Testis (tissue), 2 donors: ENCODE measurements around the gene NPEPL1.

Source experiments
- POLR2A ChIP-seq: fragments of 450-650 bp; IDR thresholded peaks from one replicate; pipeline ENCODE4 v1.6.1; 2017; ENCODE audit warnings: antibody characterized with exemption, mild to moderate bottlenecking, moderate library complexity
- TF ChIP-seq, protein P1 (sequence below), 3 experiments: fragments of 450-650 bp in 2 of 3; fragments of 200-600 bp in 1 of 3; sonication (generic) in 1 of 3; IDR thresholded peaks; one replicate each; pipeline ENCODE4 v1.5.1; 2016 to 2019; ENCODE audit warnings: antibody characterized with exemption in 3 of 3, mild to moderate bottlenecking in 2 of 3, moderate library complexity in 1 of 3

DNA sequence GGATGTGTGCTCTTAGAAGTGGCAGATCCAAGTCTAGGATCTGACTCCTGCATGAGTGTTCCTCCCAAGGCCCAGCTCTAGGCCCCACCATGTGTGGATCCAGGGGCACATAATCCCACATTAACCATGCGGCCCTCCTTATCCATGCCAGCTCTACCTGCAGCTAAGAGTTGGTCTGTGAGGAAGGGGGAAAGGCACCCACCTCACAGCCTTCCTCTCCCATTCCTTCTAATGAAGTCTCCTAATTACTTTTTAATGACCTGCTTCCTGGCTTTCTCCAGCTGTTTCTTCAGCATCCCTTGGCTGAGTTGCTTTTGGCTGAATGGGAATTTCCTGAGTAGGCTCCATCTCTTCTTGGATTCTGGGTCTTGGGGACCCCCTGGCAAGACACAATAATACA lies 52.2 kb downstream of the NPEPL1 start:
- TF ChIP-seq, protein P1, sequence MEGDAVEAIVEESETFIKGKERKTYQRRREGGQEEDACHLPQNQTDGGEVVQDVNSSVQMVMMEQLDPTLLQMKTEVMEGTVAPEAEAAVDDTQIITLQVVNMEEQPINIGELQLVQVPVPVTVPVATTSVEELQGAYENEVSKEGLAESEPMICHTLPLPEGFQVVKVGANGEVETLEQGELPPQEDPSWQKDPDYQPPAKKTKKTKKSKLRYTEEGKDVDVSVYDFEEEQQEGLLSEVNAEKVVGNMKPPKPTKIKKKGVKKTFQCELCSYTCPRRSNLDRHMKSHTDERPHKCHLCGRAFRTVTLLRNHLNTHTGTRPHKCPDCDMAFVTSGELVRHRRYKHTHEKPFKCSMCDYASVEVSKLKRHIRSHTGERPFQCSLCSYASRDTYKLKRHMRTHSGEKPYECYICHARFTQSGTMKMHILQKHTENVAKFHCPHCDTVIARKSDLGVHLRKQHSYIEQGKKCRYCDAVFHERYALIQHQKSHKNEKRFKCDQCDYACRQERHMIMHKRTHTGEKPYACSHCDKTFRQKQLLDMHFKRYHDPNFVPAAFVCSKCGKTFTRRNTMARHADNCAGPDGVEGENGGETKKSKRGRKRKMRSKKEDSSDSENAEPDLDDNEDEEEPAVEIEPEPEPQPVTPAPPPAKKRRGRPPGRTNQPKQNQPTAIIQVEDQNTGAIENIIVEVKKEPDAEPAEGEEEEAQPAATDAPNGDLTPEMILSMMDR (IDR thresholded peaks at IDR 0.05) = no peak
- no peak for TF ChIP-seq POLR2A
